ENCODE measurements around the gene NHERF2.
A peak's percentile ranks its signal among the peaks of the same experiment; 100 is the strongest.

NHERF2 gene

GRCh38 chr16:1990101-1990350 is 36.7 kb upstream of the NHERF2 start:
- TF ChIP-seq CTCF (IDR thresholded peaks at IDR 0.05; ENCODE audit: unreplicated experiment in 3 of 3), result no peak
- Mint-ChIP-seq H3K27me3 (ENCODE audit: low read depth) (peaks cover 62% of the 10 kb centered on the region), H3K36me3 (ENCODE audit: low read depth) (peaks cover 13% of the 10 kb centered on the region), H3K4me3 (no peak overlapping the region), H3K4me1 (peaks cover 10% of the 10 kb centered on the region), H3K9me3 (no peaks in the 10 kb centered on the region), H3K27ac (no peak overlapping the region)

- H3K27ac Mint-ChIP-seq, result no peak overlapping the region
- peaks cover 16% of the 10 kb centered on the region for H3K36me3 Mint-ChIP-seq (ENCODE audit: low read depth)
- H3K9me3 Mint-ChIP-seq, result no peaks in the 10 kb centered on the region
- peaks cover 66% of the 10 kb centered on the region for H3K27me3 Mint-ChIP-seq (ENCODE audit: low read depth)
- H3K4me1 Mint-ChIP-seq, result peaks cover 9% of the 10 kb centered on the region
- peak overlapping the region in 2 of 3 experiments; percentile 56 to 79 for H3K4me3 Mint-ChIP-seq
- no peak for TF ChIP-seq CTCF (IDR thresholded peaks at IDR 0.05; ENCODE audit: unreplicated experiment in 3 of 3)
Observed at GRCh38 chr16:1990351-1991134, 36.2 kb upstream of the NHERF2 start.

- peaks cover 66% of the 10 kb centered on the region for H3K27me3 Mint-ChIP-seq (ENCODE audit: low read depth)
- H3K4me3 Mint-ChIP-seq, result peak overlapping the region in 2 of 3 experiments; percentile 56 to 57
- peaks cover 9% of the 10 kb centered on the region for H3K4me1 Mint-ChIP-seq
- TF ChIP-seq CTCF (IDR thresholded peaks at IDR 0.05; ENCODE audit: unreplicated experiment in 3 of 3), result no peak
- H3K27ac Mint-ChIP-seq, result no peak overlapping the region
- peaks cover 18% of the 10 kb centered on the region for H3K36me3 Mint-ChIP-seq (ENCODE audit: low read depth)
- H3K9me3 Mint-ChIP-seq, result no peaks in the 10 kb centered on the region
Observed at GRCh38 chr16:1991135-1991551, 35.6 kb upstream of the NHERF2 start.

- peaks cover 9% of the 10 kb centered on the region for H3K4me1 Mint-ChIP-seq
Observed at GRCh38 chr16:1991588-1991947, 35.1 kb upstream of the NHERF2 start.

GRCh38 chr16:1991948-1992703 is 34.6 kb upstream of the NHERF2 start:
- H3K36me3 Mint-ChIP-seq (ENCODE audit: low read depth), result peaks cover 10% of the 10 kb centered on the region
- no peak overlapping the region for H3K27ac Mint-ChIP-seq
- H3K4me1 Mint-ChIP-seq, result peaks cover 9% of the 10 kb centered on the region
- H3K27me3 Mint-ChIP-seq (ENCODE audit: low read depth), result peaks cover 61% of the 10 kb centered on the region
- peak overlapping the region in 2 of 3 experiments; percentile 21 to 38 for H3K4me3 Mint-ChIP-seq
- H3K9me3 Mint-ChIP-seq, result no peaks in the 10 kb centered on the region
- no peak for TF ChIP-seq CTCF (IDR thresholded peaks at IDR 0.05; ENCODE audit: unreplicated experiment in 3 of 3)

More at GRCh38 chr16:1991588-1991947, 35.1 kb upstream of the NHERF2 start:
- TF ChIP-seq CTCF (IDR thresholded peaks at IDR 0.05; ENCODE audit: unreplicated experiment in 3 of 3), result no peak
- peak overlapping the region in 2 of 3 experiments; percentile 56 to 57 for H3K4me3 Mint-ChIP-seq
- no peaks in the 10 kb centered on the region for H3K9me3 Mint-ChIP-seq
- H3K27ac Mint-ChIP-seq, result no peak overlapping the region
- peaks cover 66% of the 10 kb centered on the region for H3K27me3 Mint-ChIP-seq (ENCODE audit: low read depth)
- peaks cover 14% of the 10 kb centered on the region for H3K36me3 Mint-ChIP-seq (ENCODE audit: low read depth)
